GM19035 (cell line): Measurements from ENCODE around the gene MAP2K6.

Experiments
- ATAC-seq: cut with Tn5 transposase; IDR thresholded peaks from one replicate; pipeline ENCODE4 v1.9.1; 2021; ENCODE audit not compliant: unreplicated experiment

The MAP2K6 gene

GRCh38 chr17:69486779-69487637 lies 72.5 kb downstream of the MAP2K6 start:
- no peak for ATAC-seq

DNA sequence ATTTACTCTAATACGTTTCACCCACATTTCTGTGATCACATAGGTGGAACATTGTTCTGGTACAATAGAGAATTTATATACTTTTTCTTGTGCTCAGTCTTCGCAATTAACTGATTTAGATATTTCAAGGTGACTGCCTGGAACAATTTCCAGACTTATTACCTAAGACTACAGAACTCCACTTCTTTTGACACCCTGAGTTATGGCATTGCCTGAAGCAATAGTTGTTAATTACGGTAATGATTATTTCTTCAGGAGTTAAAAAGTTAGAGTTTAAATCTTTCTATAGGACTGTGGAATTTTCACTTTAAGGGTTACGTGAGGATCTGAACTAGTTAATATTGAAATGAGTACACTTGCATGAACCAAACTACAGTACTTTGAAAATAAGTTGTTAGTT lies 74.8 kb downstream of the MAP2K6 start:
- no peak for ATAC-seq

DNA sequence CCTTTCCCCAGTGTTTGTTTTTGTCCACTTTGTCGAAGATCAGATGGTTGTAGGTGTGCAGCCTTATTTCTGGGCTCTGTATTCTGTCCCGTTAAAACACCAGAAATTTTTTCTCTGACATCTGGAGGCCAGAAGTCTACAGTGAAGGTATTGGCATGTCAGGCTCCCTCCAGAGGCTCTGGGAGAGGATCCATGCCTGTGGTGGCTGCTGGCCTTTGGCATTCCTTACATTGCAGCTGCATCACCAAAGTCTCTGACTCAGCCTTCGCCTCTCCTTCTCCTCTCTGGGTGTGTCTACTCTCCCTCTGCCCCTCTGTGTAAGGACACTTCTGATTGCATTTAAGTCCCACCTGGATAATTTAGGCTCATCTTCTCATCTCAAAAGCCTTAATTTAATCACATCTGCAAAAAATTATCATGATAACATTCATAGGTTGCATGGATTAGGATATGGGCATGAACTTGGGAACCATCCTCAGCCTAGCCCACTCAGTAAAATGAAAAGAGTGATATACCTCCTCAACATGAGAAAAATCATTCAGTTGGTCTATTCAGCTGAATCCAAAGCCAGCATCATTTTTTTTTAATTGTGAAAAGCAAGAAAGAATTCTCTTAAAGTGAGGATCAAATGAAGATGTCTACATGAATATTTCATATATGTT lies 78.0 kb downstream of the MAP2K6 start:
- no peak for ATAC-seq

GRCh38 chr17:69495787-69496186 lies 81.3 kb downstream of the MAP2K6 start:
- ATAC-seq, result no peak

DNA sequence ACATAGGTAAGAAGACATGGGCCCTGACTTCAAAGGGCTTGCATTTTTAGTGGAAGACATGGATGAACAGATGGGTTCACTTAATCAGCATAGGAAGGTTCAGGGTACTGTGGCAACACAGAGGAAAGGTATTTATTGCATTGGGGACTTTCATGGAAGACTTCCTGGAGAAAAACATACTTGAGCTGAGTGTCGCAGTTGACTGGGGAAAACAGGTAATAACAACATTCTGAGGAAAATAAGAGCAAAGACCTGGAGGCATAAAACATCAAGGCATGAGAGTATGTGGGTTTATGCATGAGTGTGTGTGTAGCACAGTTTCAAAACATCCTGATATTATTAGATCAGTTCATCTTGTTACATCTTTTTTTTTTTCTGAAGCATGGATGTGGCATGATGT lies 82.7 kb downstream of the MAP2K6 start:
- no peak for ATAC-seq

DNA sequence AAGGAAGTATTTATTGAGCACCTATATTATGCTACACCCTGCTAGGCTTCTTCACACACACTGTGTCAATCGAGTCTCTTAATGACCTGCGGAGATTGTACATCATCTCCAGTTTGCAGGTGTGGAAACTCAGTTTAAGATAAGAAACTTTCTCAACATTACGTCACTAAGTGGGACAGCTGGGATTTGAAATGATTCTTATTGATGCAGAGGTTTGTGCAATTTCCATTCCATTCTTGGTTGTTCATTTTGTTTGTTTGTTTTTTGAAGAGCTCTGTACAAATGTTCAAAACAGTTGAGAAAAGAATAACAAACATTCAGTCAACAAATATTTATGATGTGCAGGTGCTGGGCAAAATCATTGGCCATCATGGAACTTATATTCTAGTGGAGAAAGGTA lies 84.8 kb downstream of the MAP2K6 start:
- ATAC-seq, result no peak

GRCh38 chr17:69500911-69501429 lies 86.5 kb downstream of the MAP2K6 start:
- no peak for ATAC-seq

DNA sequence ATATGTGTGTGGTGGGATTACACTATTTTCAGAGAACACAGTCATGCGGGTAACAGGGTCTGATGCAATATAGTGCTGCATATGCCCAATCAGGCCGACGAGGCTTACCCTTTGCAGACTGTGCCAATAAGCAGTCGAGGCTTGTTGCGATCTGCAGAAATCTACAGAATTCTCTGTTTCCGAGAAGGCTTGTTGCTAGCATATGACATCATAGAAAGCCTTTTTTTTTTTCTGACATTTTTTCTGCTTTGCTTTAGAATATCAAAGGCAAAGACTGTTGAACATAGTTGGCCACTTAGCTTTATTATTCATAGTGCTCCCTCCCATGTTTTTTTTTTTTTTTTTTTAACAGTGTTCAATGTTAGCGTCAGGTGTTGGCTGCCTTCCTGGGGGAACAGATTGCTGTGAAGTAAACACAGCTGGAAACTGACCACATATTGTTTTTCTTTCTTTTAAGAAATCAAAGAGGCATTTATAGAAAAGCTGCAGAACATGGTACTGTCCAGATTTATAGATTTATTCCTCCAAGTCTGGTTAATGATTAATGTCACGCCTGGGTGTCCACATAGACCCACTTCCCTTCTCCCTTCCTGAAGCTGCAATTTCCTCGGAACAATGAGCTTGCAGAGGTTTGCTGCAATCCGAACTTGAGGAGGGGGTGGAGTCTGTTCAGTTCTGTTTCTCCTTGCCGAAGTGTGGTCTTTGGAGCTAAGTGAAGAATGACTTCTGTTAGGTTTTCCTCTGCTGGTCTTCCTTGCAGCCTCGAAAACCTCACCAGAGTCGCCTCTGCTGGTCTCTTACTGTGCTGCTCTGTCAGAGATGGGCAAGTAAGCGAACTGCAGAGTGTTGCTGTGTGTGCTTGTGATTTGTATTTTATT lies 87.3 kb downstream of the MAP2K6 start:
- no peak for ATAC-seq

GRCh38 chr17:69503711-69504110 lies 89.2 kb downstream of the MAP2K6 start:
- ATAC-seq, result peak; percentile 95

GRCh38 chr17:69505740-69506139 lies 91.2 kb downstream of the MAP2K6 start:
- ATAC-seq, result no peak

- no peak for ATAC-seq
Measured at GRCh38 chr17:69506489-69506888, 92.0 kb downstream of the MAP2K6 start.

GRCh38 chr17:69508814-69509213 lies 94.3 kb downstream of the MAP2K6 start:
- no peak for ATAC-seq

- no peak for ATAC-seq
Measured at GRCh38 chr17:69511250-69511649, 96.8 kb downstream of the MAP2K6 start.

DNA sequence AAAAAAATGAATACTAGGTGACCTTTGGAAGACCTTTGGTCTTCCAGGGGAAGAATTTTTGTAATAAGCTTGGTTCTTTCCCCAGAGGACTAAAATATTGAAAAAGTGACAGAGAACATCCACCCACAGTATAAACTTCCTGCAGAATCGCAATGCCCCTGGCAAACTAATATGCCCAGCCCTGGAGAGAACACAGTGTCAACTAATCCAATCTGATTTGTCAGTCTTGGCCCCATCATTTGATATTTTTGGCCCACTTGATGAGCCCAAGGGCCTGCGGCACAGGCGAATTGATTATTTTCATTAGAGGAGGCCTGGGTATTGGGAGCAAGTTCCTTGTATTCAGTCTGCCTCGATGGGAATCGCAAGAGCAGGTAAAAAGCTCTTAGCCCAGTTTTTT lies 98.4 kb downstream of the MAP2K6 start:
- ATAC-seq, result no peak

DNA sequence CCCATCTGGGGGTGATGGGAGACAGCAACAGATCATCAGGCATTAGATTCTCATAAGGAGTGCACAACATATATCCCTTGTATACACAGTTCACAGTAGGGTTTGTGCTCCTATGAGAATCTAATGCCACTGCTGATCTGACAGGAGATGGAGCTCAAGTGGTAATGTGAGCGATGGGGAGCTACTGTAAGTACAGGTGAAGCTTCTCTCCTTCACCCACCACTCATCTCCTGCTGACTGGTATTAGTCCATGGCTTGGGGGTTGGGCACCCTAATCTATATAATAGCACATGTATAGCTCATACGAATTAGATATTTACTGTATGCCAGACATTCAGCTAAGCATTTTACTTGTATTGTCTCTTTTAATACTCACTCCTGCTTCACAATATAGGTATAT lies 101.7 kb downstream of the MAP2K6 start:
- ATAC-seq, result no peak

DNA sequence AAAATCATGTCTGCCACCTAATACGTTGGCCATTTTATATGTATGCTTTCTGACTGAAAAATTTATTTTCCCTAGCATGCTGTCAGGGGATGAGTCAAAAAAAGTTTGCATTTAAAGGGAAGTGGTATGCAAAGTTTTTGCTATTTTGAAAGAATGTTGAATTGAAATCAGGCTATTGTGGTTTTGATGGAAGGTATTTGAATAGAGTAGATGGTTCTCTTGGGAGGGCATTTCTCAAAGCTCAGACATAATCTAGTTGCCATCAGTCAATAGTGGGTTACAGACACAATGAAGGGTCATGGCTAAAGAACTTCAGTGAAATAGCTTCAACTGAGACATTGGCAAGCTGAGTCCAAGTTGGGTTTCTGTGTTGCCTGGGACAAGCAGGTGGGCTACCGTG lies 102.4 kb downstream of the MAP2K6 start:
- ATAC-seq, result peak; percentile 87

- no peak for ATAC-seq
Measured at GRCh38 chr17:69518951-69519350, 104.5 kb downstream of the MAP2K6 start.

GRCh38 chr17:69523244-69523861 lies 108.9 kb downstream of the MAP2K6 start:
- ATAC-seq, result peak; percentile 79

- no peak for ATAC-seq
Measured at GRCh38 chr17:69524854-69525253, 110.4 kb downstream of the MAP2K6 start.

- no peak for ATAC-seq
Measured at GRCh38 chr17:69525920-69526841, 111.7 kb downstream of the MAP2K6 start.
